GM19467 (cell line): ENCODE data around the gene KRTAP21-3.

Experiments used
- ATAC-seq: cut with Tn5 transposase; IDR thresholded peaks from one replicate; pipeline ENCODE4 v1.9.1; 2021; ENCODE audit warnings: mild to moderate bottlenecking, moderate library complexity; ENCODE audit not compliant: unreplicated experiment

Gene KRTAP21-3

GRCh38 chr21:30668776-30669175 is 49.8 kb downstream of the KRTAP21-3 start:
- ATAC-seq: no peak
